ENCODE data around the gene LAMTOR5.

- TF ChIP-seq SP1 (IDR thresholded peaks at IDR 0.05) (no peak), FOXA1 (IDR thresholded peaks at IDR 0.05) (no peak), SUZ12 (IDR thresholded peaks at IDR 0.05) (no peak), L3MBTL2 (conservative IDR thresholded peaks at IDR 0.05) (no peak)
Observed at GRCh38 chr1:110452330-110452729, 44.8 kb upstream of the LAMTOR5 start.

All from HEK293T (cell line).